Measurements from ENCODE around the gene ANKRD13A. TPM values are rescaled to one million over a fixed set of nuclear protein-coding genes. Genes with fewer than 3 reads are reported as not detected.

The ANKRD13A gene
- total RNA-seq = 50.5 and 56.1 TPM in 2 replicates

GRCh38 chr12:109998904-109999648, at the start of gene ANKRD13A:
TSS of gene ANKRD13A (plus strand) at chr12:109999430. CDS start at chr12:109999689, 259 bp downstream.

GRCh38 chr12:109995686-109996482, 3.3 kb upstream of the ANKRD13A start, which contains the start of gene GIT2:
TSS of gene GIT2 (minus strand) at chr12:109996368. CDS start at chr12:109996224, 144 bp downstream.

GRCh38 chr12:110048242-110049027, 49.2 kb downstream of the ANKRD13A start, which contains the start of gene C12orf76:
TSS of gene C12orf76 (minus strand) at chr12:110048522. CDS start at chr12:110048495, 27 bp downstream.

Small RNA genes within 50 kb of the gene (small RNA-seq; reads per million reads assigned to genes)
- not detected for gene AC007546.2

Other genes with a start within 250 kb of the ANKRD13A start
- gene TRPV4, start 166.0 kb upstream of the ANKRD13A start, total RNA-seq = 0.80 and 1.7 TPM in 2 replicates
- gene GLTP, start 118.9 kb upstream of the ANKRD13A start, total RNA-seq = 78.3 and 85.6 TPM in 2 replicates
- gene TCHP, start 99.2 kb upstream of the ANKRD13A start, total RNA-seq = 15.0 and 16.2 TPM in 2 replicates
- gene GIT2, start 3.1 kb upstream of the ANKRD13A start, total RNA-seq = 74.6 and 79.8 TPM in 2 replicates
- 8.3 and 10.2 TPM in 2 replicates for gene C12orf76, start 49.1 kb downstream of the ANKRD13A start, total RNA-seq
- 10.0 and 11.3 TPM in 2 replicates for gene IFT81, start 124.9 kb downstream of the ANKRD13A start, total RNA-seq

All from thoracic aorta endothelial cell (primary cell).